ENCODE results near the gene ZNF532.
"Not testable (repeated sequence)": the region's sequence is repeated elsewhere in the genome, so short reads cannot be mapped to it uniquely, and the experiment has no call there.

The ZNF532 gene

GRCh38 chr18:58864146-58865032 is at the start of gene ZNF532:
Gene ZNF532 (plus strand): TSS chr18:58864877. CDS start in a region left out here.
- no peak for DNase-seq (ENCODE audit: low read depth)

GRCh38 chr18:58819051-58819450 is 45.6 kb upstream of the ZNF532 start:
- DNase-seq (ENCODE audit: low read depth): no peak

GRCh38 chr18:58820251-58820650 is 44.4 kb upstream of the ZNF532 start:
- DNase-seq (ENCODE audit: low read depth): no peak

GRCh38 chr18:58822944-58823343 is 41.7 kb upstream of the ZNF532 start:
- no peak for DNase-seq (ENCODE audit: low read depth)

GRCh38 chr18:58823412-58823811 is 41.3 kb upstream of the ZNF532 start:
- no peak for DNase-seq (ENCODE audit: low read depth)

- DNase-seq (ENCODE audit: low read depth): not testable (repeated sequence)
Measured at GRCh38 chr18:58826926-58827325, 37.8 kb upstream of the ZNF532 start.

GRCh38 chr18:58827428-58827827 is 37.2 kb upstream of the ZNF532 start:
- no peak for DNase-seq (ENCODE audit: low read depth)

GRCh38 chr18:58827886-58828285 is 36.8 kb upstream of the ZNF532 start:
- no peak for DNase-seq (ENCODE audit: low read depth)

- DNase-seq (ENCODE audit: low read depth): no peak
Measured at GRCh38 chr18:58828399-58829121, 36.1 kb upstream of the ZNF532 start.

GRCh38 chr18:58829263-58829662 is 35.4 kb upstream of the ZNF532 start:
- no peak for DNase-seq (ENCODE audit: low read depth)

- DNase-seq (ENCODE audit: low read depth): not testable (repeated sequence)
Measured at GRCh38 chr18:58829886-58830285, 34.8 kb upstream of the ZNF532 start.

GRCh38 chr18:58831606-58832005 is 33.1 kb upstream of the ZNF532 start:
- no peak for DNase-seq (ENCODE audit: low read depth)

GRCh38 chr18:58838165-58838860 is 26.4 kb upstream of the ZNF532 start:
- no peak for DNase-seq (ENCODE audit: low read depth)

- no peak for DNase-seq (ENCODE audit: low read depth)
Measured at GRCh38 chr18:58838946-58839345, 25.7 kb upstream of the ZNF532 start.

GRCh38 chr18:58842978-58843687 is 21.5 kb upstream of the ZNF532 start:
- DNase-seq (ENCODE audit: low read depth): no peak

- no peak for DNase-seq (ENCODE audit: low read depth)
Measured at GRCh38 chr18:58843688-58844035, 21.0 kb upstream of the ZNF532 start.

GRCh38 chr18:58844871-58845270 is 19.8 kb upstream of the ZNF532 start:
- no peak for DNase-seq (ENCODE audit: low read depth)

- no peak for DNase-seq (ENCODE audit: low read depth)
Measured at GRCh38 chr18:58845928-58846724, 18.6 kb upstream of the ZNF532 start.

GRCh38 chr18:58847383-58848071 is 17.1 kb upstream of the ZNF532 start:
- no peak for DNase-seq (ENCODE audit: low read depth)

GRCh38 chr18:58848685-58849084 is 16.0 kb upstream of the ZNF532 start:
- no peak for DNase-seq (ENCODE audit: low read depth)
